ENCODE measurements around the gene DGCR8.

Gene DGCR8

GRCh38 chr22:20057596-20058268 lies 22.3 kb upstream of the DGCR8 start:
- H3K27ac ChIP-seq, result no peak overlapping the region
- TF ChIP-seq CTCF (IDR thresholded peaks at IDR 0.05) (no peak), ZFX (IDR thresholded peaks at IDR 0.05; ENCODE audit: borderline replicate concordance) (no peak)

GRCh38 chr22:20058989-20059770 lies 20.9 kb upstream of the DGCR8 start:
- no peak for TF ChIP-seq ZFX (IDR thresholded peaks at IDR 0.05; ENCODE audit: borderline replicate concordance)
- TF ChIP-seq CTCF (IDR thresholded peaks at IDR 0.05), result no peak
- H3K27ac ChIP-seq, result no peak overlapping the region

- TF ChIP-seq CTCF (IDR thresholded peaks at IDR 0.05) (peak; percentile 24; the same call in 1 of the 2 replicates), ZFX (IDR thresholded peaks at IDR 0.05; ENCODE audit: borderline replicate concordance) (no peak)
- no peak overlapping the region for H3K27ac ChIP-seq
Observed at GRCh38 chr22:20060700-20061480, 19.2 kb upstream of the DGCR8 start.

- H3K27ac ChIP-seq, result no peak overlapping the region
- TF ChIP-seq CTCF (IDR thresholded peaks at IDR 0.05) (no peak), ZFX (IDR thresholded peaks at IDR 0.05; ENCODE audit: borderline replicate concordance) (no peak)
Observed at GRCh38 chr22:20061481-20061861, 18.6 kb upstream of the DGCR8 start.

- H3K27ac ChIP-seq, result no peak overlapping the region
- TF ChIP-seq CTCF (IDR thresholded peaks at IDR 0.05) (no peak), ZFX (IDR thresholded peaks at IDR 0.05; ENCODE audit: borderline replicate concordance) (no peak)
Observed at GRCh38 chr22:20062043-20062765, 17.8 kb upstream of the DGCR8 start.

- H3K27ac ChIP-seq, result no peak overlapping the region
- TF ChIP-seq CTCF (IDR thresholded peaks at IDR 0.05) (no peak), ZFX (IDR thresholded peaks at IDR 0.05; ENCODE audit: borderline replicate concordance) (no peak)
Observed at GRCh38 chr22:20062766-20063083, 17.3 kb upstream of the DGCR8 start.
